K562 (cell line): ENCODE measurements around the gene FBXL13. TPM values are rescaled to one million over a fixed set of nuclear protein-coding genes. Genes with fewer than 3 reads are reported as not detected.
A peak's percentile ranks its signal among the peaks of the same experiment; 100 is the strongest.

Source experiments
- ATAC-seq: fragments of 200-7000 bp; cut with Tn5 transposase; 3 replicates; pipeline ENCODE4 v1.9.1; 2020; ENCODE audit warnings: moderate library complexity
- BruUV-seq: library from RNA; stranded (reverse); fragments of 400-500 nt; replicated peaks from 2 replicates; lab custom pipeline; 2021; lab: Mats Ljungman, UMichigan
- CTCF ChIA-PET: fragments of 300-600 bp; formaldehyde crosslinking; extraction: SDS; loops from one replicate; lab custom pipeline; 2021; ENCODE audit warnings: low intra/inter-chr PET ratio; lab: Yijun Ruan, JAX
- POLR2A ChIA-PET: fragments of 300-600, 350-650 bp; sonication (Branson Sonifier 250); formaldehyde crosslinking; extraction: SDS; loops from one replicate; lab custom pipeline; 2021; ENCODE audit warnings: antibody characterized with exemption, inconsistent platforms; lab: Yijun Ruan, JAX
- DNase-seq, 4 experiments: peaks; one replicate each; pipeline versions ENCODE4 v3.0.0 to v3.0.0-alpha.2; 2011 to 2018; ENCODE audit warnings: low spot score in 3 of 4, mixed read lengths in 3 of 4; ENCODE audit errors: extremely low read depth in 1 of 4
- FAIRE-seq: peaks from 2 replicates; lab custom pipeline; 2011; peaks lifted over from hg19 to GRCh38; lab: Jason Lieb, UNC
- H2AFZ ChIP-seq: 2 replicates; pipeline ENCODE4 v1.6.0; 2011; ENCODE audit warnings: low read depth, low read length, control low read depth, inconsistent platforms
- H3K27ac ChIP-seq: fragments of 200-600 bp; 3 replicates; pipeline ENCODE4 v1.8.0; 2011; ENCODE audit warnings: low read depth, mild to moderate bottlenecking, control low read depth, inconsistent platforms, low read length, moderate library complexity, mixed read lengths; ENCODE audit errors: extremely low read depth
- H3K27me3 ChIP-seq, 2 experiments: fragments of 300-600 bp in 1 of 2; 2 replicates in 1 of 2; 3 replicates in 1 of 2; pipeline versions ENCODE4 v1.6.0 to v1.8.0; 2011; ENCODE audit warnings: inconsistent platforms in 2 of 2, low read length in 2 of 2, mild to moderate bottlenecking in 1 of 2, mixed read lengths in 1 of 2, moderate library complexity in 1 of 2; ENCODE audit not compliant: control insufficient read depth in 2 of 2, insufficient read depth in 2 of 2
- H3K36me3 ChIP-seq: fragments of 300-600 bp; 3 replicates; pipeline ENCODE4 v1.8.0; 2011; ENCODE audit warnings: mild to moderate bottlenecking, low read length, inconsistent platforms; ENCODE audit not compliant: control insufficient read depth, insufficient read depth
- H3K4me1 ChIP-seq, 2 experiments: fragments of 200-600 bp in 1 of 2; replicated peaks in 1 of 2; 2 replicates in 1 of 2; 3 replicates in 1 of 2; pipeline versions ENCODE4 v1.5.1 to v1.8.0; 2011; ENCODE audit warnings: inconsistent platforms in 2 of 2, low read length in 2 of 2, mild to moderate bottlenecking in 1 of 2, mixed read lengths in 1 of 2, moderate library complexity in 1 of 2; ENCODE audit not compliant: control insufficient read depth in 2 of 2, insufficient read depth in 2 of 2
- H3K4me2 ChIP-seq: 2 replicates; pipeline ENCODE4 v1.6.1; 2011; ENCODE audit warnings: low read length, control low read depth, inconsistent platforms, mixed read lengths; ENCODE audit not compliant: insufficient read depth
- H3K4me3 ChIP-seq: fragments of 200-600 bp; sonication (generic), shearing (Covaris generic); 2 replicates; pipeline ENCODE4 v1.5.1; 2016; ENCODE audit warnings: control low read depth, inconsistent platforms
- H3K79me2 ChIP-seq: fragments of 200-600 bp; 3 replicates; pipeline ENCODE4 v1.8.0; 2011; ENCODE audit warnings: low read length, inconsistent platforms; ENCODE audit not compliant: control insufficient read depth, insufficient read depth
- H3K9ac ChIP-seq, 2 experiments: 2 replicates each; pipeline versions ENCODE4 v1.6.0 to v1.6.1; 2011; ENCODE audit warnings: low read depth in 2 of 2, low read length in 2 of 2, control low read depth in 1 of 2, inconsistent platforms in 1 of 2, mild to moderate bottlenecking in 1 of 2, mixed read lengths in 1 of 2; ENCODE audit not compliant: insufficient read depth in 1 of 2
- H3K9me1 ChIP-seq: one replicate; pipeline ENCODE4 v1.6.0; 2011; ENCODE audit warnings: inconsistent platforms, mild to moderate bottlenecking, low read length, moderate library complexity; ENCODE audit not compliant: control insufficient read depth, insufficient read depth
- H3K9me3 ChIP-seq: replicated peaks from 2 replicates; pipeline ENCODE4 v1.5.1; 2011; ENCODE audit warnings: low read depth, low read length, inconsistent platforms; ENCODE audit not compliant: control insufficient read depth, insufficient read depth
- H4K20me1 ChIP-seq: replicated peaks from 2 replicates; pipeline ENCODE4 v1.6.1; 2011; ENCODE audit warnings: low read length, inconsistent platforms, mixed read lengths; ENCODE audit not compliant: control insufficient read depth, insufficient read depth
- CEBPB ChIP-seq: fragments of 450-650 bp; IDR thresholded peaks from 2 replicates; pipeline ENCODE4 v1.6.1; 2016; ENCODE audit warnings: missing genetic modification characterization, missing compliant biosample characterization
- CEBPG ChIP-seq, 3 experiments: fragments of 200-800 bp in 1 of 3; sonication (Bioruptor generic) in 1 of 3; sonication (generic) in 1 of 3; formaldehyde crosslinking in 1 of 3; IDR thresholded peaks in 2 of 3; conservative IDR thresholded peaks in 1 of 3; 2 replicates each; pipeline versions ENCODE4 v1.6.1 to v1.8.0; 2016 to 2022; ENCODE audit warnings: missing compliant biosample characterization in 2 of 3, missing genetic modification characterization in 2 of 3, mild to moderate bottlenecking in 1 of 3, missing genetic modification reagents in 1 of 3
- ILF3 ChIP-seq: fragments of 450-650 bp; IDR thresholded peaks from 2 replicates; pipeline ENCODE4 v1.6.1; 2018; ENCODE audit warnings: antibody characterized with exemption, mild to moderate bottlenecking, moderate library complexity, borderline replicate concordance
- TRIM24 ChIP-seq, 2 experiments: fragments of 450-650 bp; IDR thresholded peaks; 2 replicates each; pipeline ENCODE4 v1.6.1; 2016
- ZNF143 ChIP-seq: sonication (generic); formaldehyde crosslinking; IDR thresholded peaks from 2 replicates; pipeline ENCODE4 v1.9.0; 2022; ENCODE audit warnings: mild to moderate bottlenecking, missing genetic modification reagents
- ZNF263 ChIP-seq: sonication (generic); formaldehyde crosslinking; IDR thresholded peaks from 2 replicates; pipeline ENCODE4 v1.8.0; 2022; ENCODE audit warnings: mild to moderate bottlenecking, missing genetic modification reagents, borderline replicate concordance
- ZNF384 ChIP-seq: IDR thresholded peaks from 2 replicates; pipeline ENCODE4 v1.6.1; 2012; ENCODE audit warnings: low read depth, low read length, improper control_type of control experiment
- ZNF695 ChIP-seq: fragments of 450-650 bp; formaldehyde crosslinking; IDR thresholded peaks from 2 replicates; pipeline ENCODE4 v1.4.0; 2020; ENCODE audit warnings: mild to moderate bottlenecking, moderate library complexity
- WGBS: fragments of 100-300 bp; shearing (Covaris generic); methylation state at CpG from one replicate; pipeline ENCODE4 v1.1.6; 2016; ENCODE audit warnings: low coverage, mixed read lengths; ENCODE audit not compliant: insufficient coverage; ENCODE audit errors: missing lambda C conversion rate; 5-methylcytosine and 5-hydroxymethylcytosine counted together
- in situ Hi-C: fragments of 300-500 bp; cut with MboI; formaldehyde crosslinking; loops from 4 replicates; pipeline ENCODE4 v1.15.0; 2018; ENCODE audit warnings: inconsistent platforms, mixed read lengths
- intact Hi-C: fragments of 100-400 bp; cut with micrococcal nuclease; formaldehyde crosslinking; loops from 2 replicates; pipeline ENCODE4 v1.14.2; 2022
- polyA plus RNA-seq, 8 experiments: library from polyadenylated mRNA; depleted of rRNA in 4 of 8; stranded (reverse) in 5 of 8; unstranded in 3 of 8; fragments of >200 nt; fragmentation: Nextera tagmentation in 2 of 8; fragmentation: Illumina TruSeq in 1 of 8; extraction: Ambion mirVana in 2 of 8; extraction: Trizol in 1 of 8; gene quantifications; 2 replicates each; pipeline versions ENCODE4 v1.2.1 to v1.2.3, GENCODE V29; 2011 to 2014; ENCODE audit warnings: inconsistent platforms in 1 of 8, missing spikeins in 1 of 8
- total RNA-seq, 7 experiments: library from RNA; depleted of rRNA in 6 of 7; stranded (reverse); fragments of >200 nt in 6 of 7; fragmentation: Illumina TruSeq in 2 of 7; extraction: Trizol in 2 of 7; gene quantifications; 2 replicates each; pipeline versions ENCODE4 v1.2.1 to v1.2.3, GENCODE V29; 2011 to 2021; ENCODE audit warnings: low replicate concordance in 1 of 7
- TF ChIP-seq, protein P1 (sequence below): fragments of 250-450 bp; sonication (Bioruptor Pico); IDR thresholded peaks from 2 replicates; pipeline ENCODE4 v1.8.0; 2022; ENCODE audit warnings: moderate library complexity, mild to moderate bottlenecking, inconsistent platforms
- TF ChIP-seq, protein P2 (sequence below), 2 experiments: fragments of 450-650 bp in 1 of 2; sonication (generic) in 1 of 2; formaldehyde crosslinking in 1 of 2; IDR thresholded peaks in 1 of 2; conservative IDR thresholded peaks in 1 of 2; 2 replicates each; pipeline versions ENCODE4 v1.6.1 to v1.8.1; 2016 to 2023; ENCODE audit warnings: mild to moderate bottlenecking in 2 of 2, moderate library complexity in 2 of 2, inconsistent platforms in 1 of 2, missing genetic modification reagents in 1 of 2
- TF ChIP-seq, protein P3 (sequence below): fragments of 450-650 bp; IDR thresholded peaks from 2 replicates; pipeline ENCODE4 v1.6.1; 2017; ENCODE audit warnings: antibody characterized with exemption

FBXL13 gene
- total and polyA plus RNA-seq, 9 of the 15 experiments (the other 6 are each of a cell fraction or from before 2014, with no cell fraction given): 16.3 to 55.0 (median 25.4) TPM

DNA sequence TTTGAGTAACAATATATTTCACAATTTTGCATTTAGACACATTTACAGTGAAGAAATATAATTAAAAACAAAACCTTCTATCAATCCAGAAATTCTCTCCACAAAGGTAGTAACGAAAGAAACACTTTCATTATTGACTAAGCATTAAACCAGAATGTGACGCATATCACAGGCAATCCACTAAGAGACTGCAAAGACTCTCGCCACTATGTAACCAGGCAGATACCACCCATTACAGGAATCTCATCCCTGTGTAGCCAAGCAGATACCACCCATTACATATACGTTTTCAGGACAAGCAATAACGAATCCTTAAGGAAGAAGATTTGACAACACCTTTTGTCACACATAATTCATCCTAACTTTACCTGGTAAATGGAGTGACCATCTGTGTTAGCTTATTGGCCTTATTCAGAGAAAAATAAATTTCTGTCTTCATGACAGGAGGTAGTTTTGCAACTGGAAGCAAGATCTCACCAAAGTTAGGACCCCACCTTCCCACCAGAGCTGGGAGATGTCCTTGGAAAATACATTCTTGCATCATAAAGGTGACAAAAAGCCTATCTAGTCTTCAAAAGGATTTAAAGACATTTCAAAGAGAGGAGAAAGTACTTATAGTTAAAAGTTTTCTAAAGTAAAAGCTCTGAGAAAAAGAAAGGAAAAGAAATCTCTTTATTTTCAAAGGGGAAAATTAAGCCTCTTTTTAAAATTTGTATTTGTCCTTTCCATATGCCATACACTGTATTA is 131.0 kb downstream of the FBXL13 start:
- H3K9ac ChIP-seq: no peak overlapping the region
- no peak for TF ChIP-seq ZNF143 (CRISPR knock-in tag)
- TF ChIP-seq ILF3: no peak
- TF ChIP-seq ZNF384: no peak
- TF ChIP-seq CEBPB (tag): 0 out of 2 replicates have a peak, but pooled peaks have one; percentile 15
- TF ChIP-seq, protein P1, sequence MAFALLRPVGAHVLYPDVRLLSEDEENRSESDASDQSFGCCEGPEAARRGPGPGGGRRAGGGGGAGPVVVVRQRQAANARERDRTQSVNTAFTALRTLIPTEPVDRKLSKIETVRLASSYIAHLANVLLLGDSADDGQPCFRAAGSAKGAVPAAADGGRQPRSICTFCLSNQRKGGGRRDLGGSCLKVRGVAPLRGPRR: no peak
- TF ChIP-seq, protein P2, sequence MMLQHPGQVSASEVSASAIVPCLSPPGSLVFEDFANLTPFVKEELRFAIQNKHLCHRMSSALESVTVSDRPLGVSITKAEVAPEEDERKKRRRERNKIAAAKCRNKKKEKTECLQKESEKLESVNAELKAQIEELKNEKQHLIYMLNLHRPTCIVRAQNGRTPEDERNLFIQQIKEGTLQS (IDR thresholded peaks at IDR 0.05): peak; percentile 43; the same call in 1 of the 2 replicates
- TF ChIP-seq, protein P2 (CRISPR knock-in tag; conservative IDR thresholded peaks at IDR 0.05): no peak
- no peak for TF ChIP-seq ZNF263 (CRISPR knock-in tag)
- no peak for TF ChIP-seq ZNF695 (CRISPR knock-in tag)
- 0 out of 4 replicates have a peak, but pooled peaks of 1 of the 2 experiments have one; percentile 28 for TF ChIP-seq TRIM24 (IDR thresholded peaks at IDR 0.05)
- no peak for TF ChIP-seq CEBPG (CRISPR knock-in tag; IDR thresholded peaks at IDR 0.05)
- peak; percentile 40 to 66; a peak in 3 of 4 replicates for TF ChIP-seq CEBPG (tag; conservative IDR thresholded peaks at IDR 0.05 in 1 of 2, IDR thresholded peaks at IDR 0.05 in 1 of 2)
- TF ChIP-seq, protein P3, sequence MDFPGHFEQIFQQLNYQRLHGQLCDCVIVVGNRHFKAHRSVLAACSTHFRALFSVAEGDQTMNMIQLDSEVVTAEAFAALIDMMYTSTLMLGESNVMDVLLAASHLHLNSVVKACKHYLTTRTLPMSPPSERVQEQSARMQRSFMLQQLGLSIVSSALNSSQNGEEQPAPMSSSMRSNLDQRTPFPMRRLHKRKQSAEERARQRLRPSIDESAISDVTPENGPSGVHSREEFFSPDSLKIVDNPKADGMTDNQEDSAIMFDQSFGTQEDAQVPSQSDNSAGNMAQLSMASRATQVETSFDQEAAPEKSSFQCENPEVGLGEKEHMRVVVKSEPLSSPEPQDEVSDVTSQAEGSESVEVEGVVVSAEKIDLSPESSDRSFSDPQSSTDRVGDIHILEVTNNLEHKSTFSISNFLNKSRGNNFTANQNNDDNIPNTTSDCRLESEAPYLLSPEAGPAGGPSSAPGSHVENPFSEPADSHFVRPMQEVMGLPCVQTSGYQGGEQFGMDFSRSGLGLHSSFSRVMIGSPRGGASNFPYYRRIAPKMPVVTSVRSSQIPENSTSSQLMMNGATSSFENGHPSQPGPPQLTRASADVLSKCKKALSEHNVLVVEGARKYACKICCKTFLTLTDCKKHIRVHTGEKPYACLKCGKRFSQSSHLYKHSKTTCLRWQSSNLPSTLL: no peak
- H3K4me1 ChIP-seq: peaks cover 0 to 6% of the 10 kb centered on the region in 2 experiments; a peak in 2 of 5 replicates
- H3K9me3 ChIP-seq: no peaks in the 10 kb centered on the region
- H4K20me1 ChIP-seq: no peaks in the 10 kb centered on the region
- H3K4me2 ChIP-seq: peak overlapping the region; percentile 15; the same call in 1 of the 2 replicates
- H3K9me1 ChIP-seq: no peaks in the 10 kb centered on the region
- H3K36me3 ChIP-seq: peaks cover 13% of the 10 kb centered on the region
- peak; percentile 61 for ATAC-seq
- 62% methylated on average over 5 of the region's 5 CpGs for WGBS
- POLR2A ChIA-PET: interaction anchor here (1.2 kb wide), 1 partner anchor 22 kb away, joined by 3 read pairs; no protein-coding TSS in a partner anchor
- BruUV-seq: no TSS peak
- no peak overlapping the region; the same call in 1 of the 2 replicates for H2AFZ ChIP-seq
- FAIRE-seq: no peak
- no peak overlapping the region for H3K27ac ChIP-seq
- CTCF ChIA-PET: no interaction called here
- DNase-seq: no peak
- in situ Hi-C loops: no loop called here
- H3K27me3 ChIP-seq: no peaks in the 10 kb centered on the region
- H3K4me3 ChIP-seq: no peak overlapping the region
- intact Hi-C loops: no loop called here
- peaks cover 27% of the 10 kb centered on the region; the same call in 2 of the 3 replicates for H3K79me2 ChIP-seq
